Liver (tissue), 9 donors: ENCODE results near the gene A1CF. TPM values are rescaled to one million over a fixed set of nuclear protein-coding genes. Genes with fewer than 3 reads are reported as not detected.
"Not testable (repeated sequence)": the region's sequence is repeated elsewhere in the genome, so short reads cannot be mapped to it uniquely, and the experiment has no call there.

Source experiments
- DNase-seq: peaks from one replicate; pipeline ENCODE4 v3.0.0-alpha.2; 2017; ENCODE audit warnings: low spot score
- H3K27ac ChIP-seq, 2 donors: one replicate each; pipeline ENCODE4 v1.7.0; 2013; ENCODE audit warnings: inconsistent platforms in 2 of 2, low read length in 2 of 2, control low read depth in 1 of 2, low read depth in 1 of 2, mild to moderate bottlenecking in 1 of 2
- H3K27me3 ChIP-seq, 4 donors: one replicate each; pipeline versions ENCODE4 v1.6.1 to v1.7.0; 2013; ENCODE audit warnings: low read length in 3 of 4, inconsistent platforms in 1 of 4, mild to moderate bottlenecking in 1 of 4, moderate library complexity in 1 of 4; ENCODE audit not compliant: control insufficient read depth in 4 of 4, insufficient read depth in 4 of 4
- H3K36me3 ChIP-seq, 4 donors: one replicate each; pipeline versions ENCODE4 v1.6.1 to v1.7.0; 2013; ENCODE audit warnings: low read length in 3 of 4, mild to moderate bottlenecking in 3 of 4, low read depth in 1 of 4, moderate library complexity in 1 of 4; ENCODE audit not compliant: control insufficient read depth in 4 of 4, insufficient read depth in 3 of 4
- H3K4me1 ChIP-seq, 4 donors: one replicate each; pipeline versions ENCODE4 v1.6.1 to v1.7.0; 2013; ENCODE audit warnings: low read length in 3 of 4, mild to moderate bottlenecking in 3 of 4, moderate library complexity in 1 of 4; ENCODE audit not compliant: control insufficient read depth in 4 of 4, insufficient read depth in 4 of 4
- H3K4me3 ChIP-seq, 3 donors: one replicate each; pipeline versions ENCODE4 v1.6.1 to v1.7.0; 2013; ENCODE audit warnings: low read length in 3 of 3, control low read depth in 1 of 3, low read depth in 1 of 3, mild to moderate bottlenecking in 1 of 3
- H3K9ac ChIP-seq, 2 donors: one replicate each; pipeline ENCODE4 v1.7.0; 2013; ENCODE audit warnings: low read length in 2 of 2, mild to moderate bottlenecking in 2 of 2, moderate library complexity in 2 of 2, control low read depth in 1 of 2, low read depth in 1 of 2
- H3K9me3 ChIP-seq, 4 donors: one replicate each; pipeline versions ENCODE4 v1.6.1 to v1.7.0; 2013; ENCODE audit warnings: low read length in 3 of 4; ENCODE audit not compliant: control insufficient read depth in 4 of 4
- CTCF ChIP-seq: fragments of 150-350 bp; IDR thresholded peaks from 2 replicates; pipeline ENCODE4 v1.5.1; 2017; ENCODE audit warnings: improper control_type of control experiment, low read depth, low read length; ENCODE audit not compliant: missing input control
- FOXA2 ChIP-seq: IDR thresholded peaks from 2 replicates; pipeline ENCODE4 v1.6.1; 2016; ENCODE audit warnings: antibody characterized with exemption
- HNF4A ChIP-seq, 2 donors: conservative IDR thresholded peaks; 2 replicates each; pipeline ENCODE4 v1.6.1; 2016; ENCODE audit warnings: antibody characterized with exemption in 2 of 2, mild to moderate bottlenecking in 2 of 2
- HNF4G ChIP-seq: IDR thresholded peaks from 2 replicates; pipeline ENCODE4 v1.6.1; 2016; ENCODE audit warnings: antibody characterized with exemption
- JUND ChIP-seq, 2 donors: IDR thresholded peaks; 2 replicates each; pipeline ENCODE4 v1.6.1; 2016; ENCODE audit warnings: antibody characterized with exemption in 2 of 2
- RAD21 ChIP-seq, 2 donors: IDR thresholded peaks; 2 replicates each; pipeline ENCODE4 v1.6.1; 2016; ENCODE audit warnings: antibody characterized with exemption in 2 of 2, mild to moderate bottlenecking in 2 of 2
- RXRA ChIP-seq, 2 donors: IDR thresholded peaks; 2 replicates each; pipeline ENCODE4 v1.6.1; 2017 to 2018; ENCODE audit warnings: antibody characterized with exemption in 2 of 2, mild to moderate bottlenecking in 1 of 2
- WGBS: extraction: QIAGEN DNeasy Blood & Tissue Kit; methylation state at CpG from one replicate; pipeline ENCODE4 v1.1.7; 2013; 5-methylcytosine and 5-hydroxymethylcytosine counted together
- polyA plus RNA-seq, 2 donors: library from polyadenylated mRNA; stranded (reverse) in 1 of 2; unstranded in 1 of 2; fragments of 200-250 nt in 1 of 2; fragments of >200 nt in 1 of 2; fragmentation: Nextera tagmentation in 1 of 2; extraction: Ambion mirVana in 1 of 2; gene quantifications; one replicate each; pipeline versions ENCODE4 v1.2.1 to v1.2.3, GENCODE V29; 2013 to 2015
- total RNA-seq, 2 donors: library from RNA; depleted of rRNA; stranded (reverse); fragments of >200 nt; gene quantifications; one replicate each; pipeline ENCODE4 v1.2.3, GENCODE V29; 2014
- donor health status: healthy.
- donor health status: healthy.
- donor health status: healthy.
- donor health status: healthy.
- donor health status: healthy.

A1CF gene
- total and polyA plus RNA-seq, 4 donors = 31.8 to 198 (median 111) TPM

DNA sequence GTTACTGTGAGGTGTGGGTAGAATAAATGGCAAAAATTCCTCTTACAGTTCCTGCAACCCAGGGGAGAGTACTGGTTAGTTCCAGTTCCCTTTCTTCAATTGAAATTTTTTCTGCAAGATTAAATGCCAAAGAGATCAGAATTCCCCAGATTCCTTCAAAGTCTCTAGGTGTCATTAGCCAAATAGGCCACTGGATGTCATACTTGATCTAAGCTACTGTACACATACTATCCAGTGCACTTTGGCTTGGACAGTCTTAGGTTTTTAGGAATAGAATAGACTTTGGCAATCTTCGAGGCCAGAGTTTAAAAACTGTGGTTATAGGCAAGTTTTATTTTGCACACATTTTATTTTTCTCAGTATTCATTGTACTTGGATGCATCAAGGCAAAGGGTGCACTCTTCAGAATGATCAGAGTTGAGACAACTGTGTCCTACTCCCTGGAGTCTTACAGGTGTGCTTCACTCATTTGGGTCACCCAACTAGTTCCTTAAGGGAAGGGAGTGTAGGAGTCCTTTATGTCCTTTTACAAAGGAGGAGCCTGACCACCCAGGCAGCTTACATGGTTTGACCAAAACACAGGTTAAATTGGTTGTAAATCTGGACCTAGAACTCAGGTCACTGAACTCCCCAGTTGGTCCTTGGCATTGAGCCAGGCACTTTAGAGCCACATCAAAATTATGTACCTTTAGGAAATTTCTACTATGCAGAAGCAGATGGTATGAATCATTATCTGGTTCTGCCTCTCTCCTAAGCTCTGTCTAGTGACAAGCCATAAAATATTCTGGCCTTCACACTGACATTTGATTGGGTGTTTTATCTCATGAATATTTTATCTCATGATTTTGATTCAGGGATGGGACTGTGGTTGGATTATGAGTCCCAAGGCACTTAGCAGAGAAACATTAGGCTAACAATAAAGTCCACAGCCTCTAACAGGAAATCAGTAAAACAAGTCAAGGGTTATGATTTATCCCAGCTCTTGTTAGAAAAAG is 96.2 kb downstream of the A1CF start:
- WGBS = 9% methylated on average over 1 of the region's 1 CpG
- no peaks in the 10 kb centered on the region for H3K27me3 ChIP-seq

GRCh38 chr10:50787962-50788361 is 97.5 kb downstream of the A1CF start:
- H3K4me1 ChIP-seq = peaks cover 0 to 12% (median 5%) of the 10 kb centered on the region in 4 donors
- WGBS = 58% methylated on average over 5 of the region's 5 CpGs
- DNase-seq, H3K9me3 ChIP-seq, H3K9ac ChIP-seq, H3K36me3 ChIP-seq, H3K27ac ChIP-seq, H3K4me3 ChIP-seq, H3K27me3 ChIP-seq: not testable (repeated sequence)

More for the DNA sequence above, 96.2 kb downstream of the A1CF start:
- DNase-seq = no peak
- Histone ChIP-seq H3K27ac (no peak overlapping the region), H3K9me3 (no peaks in the 10 kb centered on the region), H3K4me1 (peaks cover 0 to 12% (median 5%) of the 10 kb centered on the region in 4 donors), H3K36me3 (no peaks in the 10 kb centered on the region), H3K4me3 (no peak overlapping the region), H3K9ac (no peak overlapping the region)
- TF ChIP-seq HNF4A (conservative IDR thresholded peaks at IDR 0.05) (peak; percentile 38 to 60), RXRA (IDR thresholded peaks at IDR 0.05) (peak; percentile 48 to 54), RAD21 (IDR thresholded peaks at IDR 0.05) (peak; percentile 92 to 96), CTCF (peak; percentile 74), FOXA2 (no peak)

DNA sequence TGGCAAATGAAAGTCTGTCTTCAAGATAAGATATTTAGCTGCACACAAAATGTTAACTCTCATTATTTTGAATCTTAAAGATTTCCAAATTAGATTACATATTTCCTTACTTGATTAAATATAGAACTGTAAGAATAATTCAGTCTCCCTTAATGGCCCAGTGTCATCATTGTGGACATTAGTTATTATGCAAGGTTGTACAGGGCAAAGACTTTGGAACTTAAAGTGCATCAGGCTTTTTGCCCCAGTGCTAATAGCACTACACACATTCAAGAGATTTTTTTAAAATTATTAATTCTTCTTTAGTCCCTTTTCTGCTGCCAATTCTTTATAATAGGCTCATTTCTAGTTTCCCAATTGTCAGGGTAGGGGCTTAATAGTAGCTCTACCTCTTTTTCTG is 103.4 kb downstream of the A1CF start:
- not testable (repeated sequence) for H3K36me3 ChIP-seq, H3K4me1 ChIP-seq, H3K4me3 ChIP-seq, H3K27me3 ChIP-seq, H3K9ac ChIP-seq, DNase-seq, H3K27ac ChIP-seq, H3K9me3 ChIP-seq
- TF ChIP-seq JUND (IDR thresholded peaks at IDR 0.05) (peak in 1 of 2 donors; percentile 15), HNF4G (peak; percentile 31), HNF4A (conservative IDR thresholded peaks at IDR 0.05) (peak; percentile 81 to 82)

GRCh38 chr10:50780036-50780435 is 105.4 kb downstream of the A1CF start:
- H3K27me3 ChIP-seq, H3K9ac ChIP-seq, H3K4me3 ChIP-seq, H3K9me3 ChIP-seq, H3K27ac ChIP-seq, H3K36me3 ChIP-seq, DNase-seq, H3K4me1 ChIP-seq: not testable (repeated sequence)
- WGBS = 88% methylated on average over 1 of the region's 1 CpG

DNA sequence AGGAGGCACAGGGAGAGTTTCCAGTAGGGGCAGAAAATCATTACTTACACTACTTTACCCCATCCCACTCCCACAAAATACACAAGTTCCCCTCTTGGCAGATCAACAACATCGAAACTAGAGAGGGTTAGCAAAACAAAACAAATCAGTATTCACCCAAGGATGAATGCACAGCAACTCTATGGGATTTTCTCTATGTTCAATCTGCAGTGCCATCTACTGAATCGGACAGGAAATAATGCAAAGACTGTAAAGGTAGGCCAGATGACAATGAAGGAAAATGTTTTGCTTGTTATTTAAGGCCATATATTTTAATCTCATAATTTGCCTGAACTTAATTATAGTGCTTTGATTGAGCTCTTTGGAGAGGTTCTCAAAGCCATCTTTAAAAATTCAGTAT is 110.6 kb downstream of the A1CF start:
- 71% methylated on average over 2 of the region's 2 CpGs for WGBS

DNA sequence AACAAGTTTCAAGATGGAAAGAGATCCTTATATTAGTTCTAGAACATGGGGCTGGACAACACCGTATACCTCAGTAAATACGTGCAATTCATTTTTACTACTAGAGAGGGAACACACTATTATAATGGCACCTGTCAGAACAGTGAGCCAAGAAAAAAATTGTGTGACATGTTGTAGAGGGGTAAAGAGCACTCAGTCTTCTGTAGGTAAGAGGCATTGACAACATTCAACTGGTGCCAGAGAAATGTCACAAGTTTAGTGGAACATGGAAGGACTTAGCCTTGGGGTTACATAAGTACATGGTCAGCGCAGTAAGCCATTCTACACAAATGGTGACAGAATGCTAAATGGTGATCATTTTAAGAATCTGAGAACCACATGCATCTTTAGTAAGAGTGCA is 113.4 kb downstream of the A1CF start:
- not testable (repeated sequence) for H3K36me3 ChIP-seq, H3K4me3 ChIP-seq, H3K9me3 ChIP-seq, H3K27me3 ChIP-seq, H3K9ac ChIP-seq, H3K4me1 ChIP-seq, H3K27ac ChIP-seq, DNase-seq
- WGBS = 89% methylated on average over 3 of the region's 3 CpGs

More for the DNA sequence above, 110.6 kb downstream of the A1CF start:
- H3K36me3 ChIP-seq, H3K9ac ChIP-seq, H3K4me1 ChIP-seq, H3K9me3 ChIP-seq, H3K4me3 ChIP-seq, H3K27me3 ChIP-seq, DNase-seq, H3K27ac ChIP-seq: not testable (repeated sequence)
